Measurements from ENCODE around the gene KCNQ1. TPM values are rescaled to one million over a fixed set of nuclear protein-coding genes. Genes with fewer than 3 reads are reported as not detected.

The KCNQ1 gene
- total RNA-seq, 1 experiment from 2014 or later: 0.71 TPM

DNA sequence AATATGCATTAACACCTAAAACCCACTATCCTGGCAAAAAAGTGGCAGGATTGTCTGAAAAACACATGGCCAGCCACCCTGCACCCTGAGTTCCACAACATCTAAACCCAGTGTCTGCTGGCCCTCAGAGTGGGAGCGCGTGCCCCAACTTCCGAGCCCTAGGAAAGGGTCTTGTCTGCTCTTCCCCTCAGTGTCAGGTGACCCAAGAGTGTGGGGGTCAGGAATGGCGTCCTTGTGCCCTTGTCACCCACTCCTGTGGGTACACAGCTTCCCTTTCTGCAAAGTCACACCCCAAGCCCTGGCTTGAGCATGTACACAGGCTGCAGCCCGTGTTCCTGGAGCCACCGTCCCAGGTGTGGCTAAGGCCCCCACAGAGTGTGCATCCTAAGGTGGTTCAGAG, 373.2 kb downstream of the KCNQ1 start:
- in situ Hi-C loops (cut with HindIII; ENCODE audit: low pct_unique_long_range_greater_than_20kb, low sequenced_read_pairs): no loop called here
- no peak for DNase-seq (ENCODE audit: low read depth, low spot score)

DNA sequence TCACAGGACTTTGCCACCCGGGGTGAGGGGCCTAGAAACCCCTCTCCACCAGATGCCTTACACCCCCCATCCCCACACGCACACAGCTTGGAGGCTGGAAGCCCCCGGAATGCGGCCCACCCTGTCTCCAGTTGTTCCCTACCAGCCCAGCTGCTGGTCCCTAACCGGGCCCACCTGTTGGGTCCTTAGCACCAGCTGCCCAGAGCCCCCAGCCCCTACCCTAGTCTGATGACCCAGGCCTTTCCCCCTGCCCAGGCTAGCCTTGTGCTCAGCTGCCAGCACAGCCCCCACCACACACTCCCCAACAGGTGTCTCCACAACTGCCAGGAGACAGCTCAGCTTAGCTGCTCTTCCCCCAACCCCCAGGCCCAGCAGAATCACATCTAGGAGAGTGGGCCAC, 373.7 kb downstream of the KCNQ1 start:
- in situ Hi-C loops (cut with HindIII; ENCODE audit: low pct_unique_long_range_greater_than_20kb, low sequenced_read_pairs): no loop called here
- no peak for DNase-seq (ENCODE audit: low read depth, low spot score)

DNA sequence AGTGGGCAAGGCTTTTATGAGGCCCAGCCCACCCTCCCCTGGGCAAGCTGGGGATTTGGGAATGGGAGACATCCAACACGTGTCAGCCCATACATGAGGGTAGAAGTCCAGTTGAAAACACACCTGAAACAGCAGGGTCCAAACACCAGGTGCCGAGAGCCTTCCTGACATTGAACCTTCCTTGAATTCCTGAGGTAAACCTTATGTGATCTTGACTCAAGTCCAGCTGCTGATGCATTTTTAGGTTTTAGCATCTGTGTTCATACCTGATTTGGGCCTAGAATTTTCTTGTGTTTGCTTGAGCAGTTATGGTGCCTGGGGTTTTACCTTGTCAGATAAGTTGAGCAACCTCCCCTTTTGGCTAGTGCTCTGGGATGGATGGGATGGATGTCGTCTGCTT, 374.5 kb downstream of the KCNQ1 start:
- in situ Hi-C loops (cut with HindIII; ENCODE audit: low pct_unique_long_range_greater_than_20kb, low sequenced_read_pairs): no loop called here

DNA sequence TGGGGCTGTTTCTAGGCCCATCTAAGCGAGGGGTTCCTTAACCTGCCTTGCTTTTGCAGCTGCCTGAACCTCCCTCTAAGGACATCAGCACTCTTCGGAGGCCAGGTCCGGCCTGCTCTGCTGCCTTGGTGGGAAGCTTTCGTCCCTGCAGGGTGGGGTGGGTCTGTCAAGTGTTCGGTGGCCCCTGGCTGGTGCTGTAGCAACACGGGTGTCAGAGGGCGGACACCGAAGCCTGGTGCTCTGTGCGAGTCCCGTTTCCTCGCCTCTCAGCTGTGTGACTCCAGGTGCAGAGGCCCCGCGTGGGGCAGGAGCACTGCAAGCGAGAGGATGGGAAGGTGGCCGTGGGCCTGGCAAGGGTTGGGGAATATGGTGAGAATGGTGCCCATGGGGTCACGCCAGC, 376.2 kb downstream of the KCNQ1 start:
- in situ Hi-C loops (cut with HindIII; ENCODE audit: low pct_unique_long_range_greater_than_20kb, low sequenced_read_pairs): no loop called here
- no peak for DNase-seq (ENCODE audit: low read depth, low spot score)

More for the DNA sequence above, 374.5 kb downstream of the KCNQ1 start:
- DNase-seq (ENCODE audit: low read depth, low spot score): no peak

DNA sequence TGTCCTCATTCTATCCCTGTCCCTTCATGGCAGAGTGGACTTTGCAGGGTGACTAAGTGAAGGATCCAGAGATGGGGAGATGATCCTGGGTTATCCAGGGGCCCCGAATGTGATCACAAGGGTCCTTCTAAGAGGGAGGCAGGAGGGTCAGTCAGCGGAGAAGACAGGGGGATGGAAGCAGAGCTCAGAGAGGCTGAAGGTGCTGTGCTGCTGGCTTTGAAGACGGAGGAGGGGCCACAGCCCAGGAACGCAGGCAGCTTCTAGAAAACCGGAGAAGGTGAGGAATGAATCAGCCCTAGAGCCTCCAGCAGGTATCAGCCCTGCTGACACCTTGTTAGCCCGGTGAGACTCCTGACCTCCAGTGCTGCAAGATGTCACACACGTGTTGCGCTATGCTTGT, 377.1 kb downstream of the KCNQ1 start:
- no peak for DNase-seq (ENCODE audit: low read depth, low spot score)
- in situ Hi-C loops (cut with HindIII; ENCODE audit: low pct_unique_long_range_greater_than_20kb, low sequenced_read_pairs): no loop called here

DNA sequence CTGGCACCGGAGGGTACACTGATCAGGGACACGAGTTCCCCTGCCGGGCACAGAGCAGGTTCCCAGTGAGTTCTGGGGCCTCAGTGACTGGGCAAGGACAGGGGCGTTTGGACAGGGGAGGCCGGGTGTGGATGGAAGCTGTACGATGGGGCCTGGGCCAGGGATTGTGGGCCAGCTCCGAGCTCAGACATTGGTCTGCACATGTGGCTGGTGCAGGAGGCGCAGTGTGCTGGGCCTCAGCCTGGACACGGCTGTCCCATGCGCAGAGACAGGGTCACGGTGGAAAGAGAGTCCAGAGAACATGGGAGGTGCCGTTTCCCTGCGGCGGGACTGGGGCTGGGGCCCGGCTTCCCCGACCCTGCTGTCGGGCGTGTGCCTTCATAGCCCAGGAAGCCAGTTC, 380.0 kb downstream of the KCNQ1 start:
- DNase-seq (ENCODE audit: low read depth, low spot score): no peak
- in situ Hi-C loops (cut with HindIII; ENCODE audit: low pct_unique_long_range_greater_than_20kb, low sequenced_read_pairs): no loop called here

DNA sequence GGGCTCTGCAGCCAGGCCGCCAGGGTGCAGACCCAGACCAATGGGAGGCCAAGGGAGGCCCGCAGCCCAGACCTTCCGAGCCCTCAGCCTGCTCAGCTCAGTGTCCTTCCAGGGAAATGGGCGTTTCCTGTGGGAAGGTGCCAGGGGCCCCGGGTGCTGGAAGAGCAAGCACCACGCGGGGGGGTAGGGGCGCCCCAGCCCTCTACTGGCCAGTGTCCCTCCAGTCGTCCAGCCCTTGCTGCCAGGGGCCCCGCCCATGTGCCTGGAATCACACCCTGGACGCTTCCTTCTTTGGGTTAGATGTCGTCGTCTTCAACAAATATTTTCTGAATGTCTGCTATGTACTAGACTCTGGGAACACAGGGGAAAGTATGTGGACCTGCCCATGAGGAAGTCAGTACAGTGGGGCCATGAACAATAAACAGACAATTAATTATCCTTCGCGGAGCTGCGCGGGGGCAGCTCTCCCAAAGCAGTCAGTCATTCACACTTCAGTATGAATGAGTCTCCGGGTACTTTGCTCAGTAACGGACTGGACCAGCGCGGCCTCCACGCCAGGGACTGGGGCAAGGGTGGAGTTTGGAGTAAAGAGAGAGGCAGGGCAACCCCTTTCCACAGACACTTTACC, 380.6 kb downstream of the KCNQ1 start:
- in situ Hi-C loops (cut with HindIII; ENCODE audit: low pct_unique_long_range_greater_than_20kb, low sequenced_read_pairs): no loop called here
- DNase-seq (ENCODE audit: low read depth, low spot score): no peak

DNA sequence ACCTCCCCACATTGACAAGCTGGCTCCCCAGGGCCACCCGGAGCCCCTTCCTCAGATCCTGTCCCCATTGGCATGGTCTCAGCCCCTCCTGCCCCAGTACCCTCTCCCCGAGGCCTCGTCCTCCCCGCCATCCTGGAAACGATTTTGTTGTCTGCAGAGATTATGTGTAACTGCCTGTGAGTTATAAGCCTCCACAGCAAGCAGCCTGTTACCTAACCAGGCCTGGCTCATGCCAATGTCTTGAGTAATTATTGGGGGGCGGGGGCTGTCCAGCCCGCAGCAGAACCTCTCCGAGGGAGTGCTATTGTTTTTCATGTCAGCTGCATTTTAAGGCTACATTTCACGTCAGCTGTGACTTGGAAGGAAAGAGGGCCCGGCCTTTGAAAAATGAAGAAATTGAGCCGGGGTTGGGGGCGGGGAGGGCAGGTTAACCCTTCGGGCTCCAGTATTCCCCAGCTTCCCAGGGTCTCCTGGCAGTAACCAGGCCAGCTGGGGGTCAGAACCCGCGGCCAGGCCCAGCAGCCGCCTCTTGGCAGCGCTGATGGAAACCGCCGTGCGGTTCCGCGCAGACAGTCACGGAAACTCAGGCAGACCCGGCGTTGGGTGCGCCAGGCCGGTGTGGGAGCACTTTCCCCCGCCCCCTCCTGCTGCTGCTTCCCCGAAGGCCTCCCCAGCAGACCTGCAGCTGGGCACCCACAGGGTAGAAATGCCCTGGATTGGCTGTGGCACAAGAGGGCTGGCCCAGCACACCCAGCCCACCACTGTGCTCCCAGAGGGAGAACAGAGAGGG, 381.3 kb downstream of the KCNQ1 start:
- no peak for DNase-seq (ENCODE audit: low read depth, low spot score)
- in situ Hi-C loops (cut with HindIII; ENCODE audit: low pct_unique_long_range_greater_than_20kb, low sequenced_read_pairs): no loop called here

DNA sequence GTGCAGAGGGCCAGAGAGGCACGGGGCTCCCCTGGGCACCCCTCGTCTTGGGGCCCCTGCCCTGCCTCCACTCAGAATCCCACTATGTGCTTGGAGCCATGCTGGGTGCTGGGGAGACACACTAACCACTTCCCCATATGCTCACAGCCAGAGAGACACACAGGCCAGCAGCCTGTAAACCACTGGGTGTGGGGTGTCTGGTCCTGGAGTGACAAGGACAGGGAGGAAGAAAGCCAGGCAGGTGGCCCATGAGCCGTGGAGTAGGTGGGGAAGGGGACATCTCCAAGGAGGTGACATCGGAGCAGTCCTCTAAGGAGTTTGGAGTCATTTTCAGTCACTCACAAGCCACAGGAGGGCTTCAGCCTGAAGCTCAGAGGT, 381.9 kb downstream of the KCNQ1 start:
- DNase-seq (ENCODE audit: low read depth, low spot score): no peak
- in situ Hi-C loops (cut with HindIII; ENCODE audit: low pct_unique_long_range_greater_than_20kb, low sequenced_read_pairs): no loop called here

DNA sequence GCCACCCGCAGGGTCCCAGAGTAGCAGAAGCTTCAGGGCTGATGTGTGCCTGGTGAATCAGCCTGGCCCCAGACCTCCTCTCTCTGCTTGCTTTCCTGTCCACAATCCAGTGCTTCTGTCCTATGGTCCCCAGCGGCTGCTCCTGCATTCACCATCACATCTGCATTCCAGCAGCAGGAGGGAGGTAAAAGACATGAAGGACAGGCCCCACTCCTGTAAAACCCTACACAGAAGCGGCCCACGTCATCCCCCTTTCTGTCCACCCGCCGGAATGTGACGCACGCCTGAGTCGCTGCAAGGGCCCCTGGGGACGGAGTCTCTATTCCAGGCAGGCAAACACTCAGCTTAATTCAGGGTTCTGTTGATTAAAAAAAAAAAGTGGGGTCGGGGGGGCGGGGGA, 382.4 kb downstream of the KCNQ1 start:
- no peak for DNase-seq (ENCODE audit: low read depth, low spot score)
- in situ Hi-C loops (cut with HindIII; ENCODE audit: low pct_unique_long_range_greater_than_20kb, low sequenced_read_pairs): no loop called here

DNA sequence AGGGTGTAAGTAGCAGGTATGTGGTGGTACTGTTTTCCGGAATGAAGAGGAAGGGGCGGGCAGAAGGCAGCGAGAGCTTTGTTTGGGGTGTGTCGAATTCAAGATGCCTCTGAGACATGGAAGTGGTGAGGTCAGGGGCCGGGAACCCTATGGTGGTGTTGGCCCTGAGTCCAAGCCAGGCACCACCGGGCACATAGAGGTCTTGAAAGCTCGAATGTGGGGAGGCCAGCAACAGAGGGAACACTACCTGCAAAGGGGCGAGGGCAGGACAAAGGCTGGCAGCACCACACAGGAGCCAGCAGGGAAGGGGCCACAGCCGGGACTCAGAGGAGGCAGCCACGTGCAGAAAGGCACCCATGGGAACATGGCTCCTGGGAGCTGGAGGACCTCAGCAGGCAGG, 383.0 kb downstream of the KCNQ1 start:
- in situ Hi-C loops (cut with HindIII; ENCODE audit: low pct_unique_long_range_greater_than_20kb, low sequenced_read_pairs): no loop called here
- DNase-seq (ENCODE audit: low read depth, low spot score): no peak

DNA sequence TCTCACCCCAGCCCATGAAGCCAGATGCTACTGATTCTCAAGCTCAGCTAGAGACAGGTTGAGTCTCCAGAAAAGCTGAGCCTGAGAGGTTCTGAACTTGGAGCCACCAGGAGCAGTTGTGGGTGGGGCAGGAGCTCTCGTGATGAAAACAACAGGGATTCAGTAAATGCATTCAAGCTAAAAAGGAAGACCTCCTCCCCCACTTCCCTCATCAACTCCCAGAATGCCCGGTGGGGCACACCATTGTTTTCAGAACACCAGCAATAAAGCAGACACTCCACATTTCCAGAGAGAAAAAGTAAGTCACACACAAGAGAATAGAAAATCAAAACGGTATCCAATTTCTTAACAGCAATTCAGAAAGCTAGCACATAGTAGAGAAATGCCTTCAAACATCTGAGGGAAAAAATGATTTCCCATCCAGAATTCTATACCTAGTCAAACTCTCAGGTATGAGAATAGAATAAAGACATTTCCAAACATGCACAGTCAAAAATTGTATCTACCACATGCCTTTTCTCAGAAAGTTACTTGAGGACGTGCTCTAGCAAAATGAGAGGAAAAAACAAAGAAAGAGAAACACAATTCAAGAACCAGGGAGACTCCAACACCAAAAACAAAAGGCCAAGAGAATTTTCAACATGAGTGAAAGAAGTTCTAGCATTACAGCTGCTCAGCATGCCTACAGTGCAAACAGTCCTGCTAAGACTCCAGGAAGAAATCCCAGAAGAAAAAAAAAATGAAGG, 383.9 kb downstream of the KCNQ1 start:
- in situ Hi-C loops (cut with HindIII; ENCODE audit: low pct_unique_long_range_greater_than_20kb, low sequenced_read_pairs): no loop called here
- no peak for DNase-seq (ENCODE audit: low read depth, low spot score)

DNA sequence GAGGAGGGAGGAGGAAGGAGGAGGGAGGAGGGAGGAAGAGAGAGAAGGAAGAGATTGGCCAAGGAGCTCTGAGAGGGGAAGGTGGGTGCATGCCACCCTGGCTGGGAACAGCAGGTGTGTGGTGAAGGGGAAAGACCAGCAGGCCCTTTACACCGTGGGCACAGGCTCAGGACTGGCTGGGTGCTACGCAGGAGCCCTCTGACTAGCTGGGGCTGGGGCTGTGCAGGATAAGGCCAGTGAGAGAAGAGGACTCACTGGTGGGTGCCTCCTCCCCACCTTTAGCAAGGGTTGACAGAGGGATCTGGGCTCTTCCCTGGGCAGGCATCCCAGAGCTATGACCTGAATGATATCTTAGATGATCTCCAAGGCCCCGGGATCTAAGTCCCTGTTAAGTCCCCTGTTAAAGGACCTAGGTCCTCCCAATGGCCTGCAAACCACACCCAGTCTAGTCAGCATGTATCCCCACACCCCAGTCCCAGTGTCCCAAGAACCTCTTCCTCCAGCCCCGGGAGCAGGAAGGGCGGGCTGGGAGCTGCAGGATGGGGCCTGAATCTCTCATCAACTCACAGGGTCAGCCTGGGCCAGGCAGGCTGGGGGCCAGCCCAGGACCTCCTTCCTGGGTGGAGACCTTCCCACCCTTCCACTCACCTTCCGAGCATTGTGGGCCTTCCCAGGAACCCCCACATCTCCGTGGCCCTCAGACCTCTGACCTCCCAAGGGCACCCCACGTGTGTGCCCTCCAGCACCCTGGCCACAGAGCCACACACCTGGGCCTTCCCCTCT, 385.4 kb downstream of the KCNQ1 start:
- in situ Hi-C loops (cut with HindIII; ENCODE audit: low pct_unique_long_range_greater_than_20kb, low sequenced_read_pairs): no loop called here
- DNase-seq (ENCODE audit: low read depth, low spot score): no peak

DNA sequence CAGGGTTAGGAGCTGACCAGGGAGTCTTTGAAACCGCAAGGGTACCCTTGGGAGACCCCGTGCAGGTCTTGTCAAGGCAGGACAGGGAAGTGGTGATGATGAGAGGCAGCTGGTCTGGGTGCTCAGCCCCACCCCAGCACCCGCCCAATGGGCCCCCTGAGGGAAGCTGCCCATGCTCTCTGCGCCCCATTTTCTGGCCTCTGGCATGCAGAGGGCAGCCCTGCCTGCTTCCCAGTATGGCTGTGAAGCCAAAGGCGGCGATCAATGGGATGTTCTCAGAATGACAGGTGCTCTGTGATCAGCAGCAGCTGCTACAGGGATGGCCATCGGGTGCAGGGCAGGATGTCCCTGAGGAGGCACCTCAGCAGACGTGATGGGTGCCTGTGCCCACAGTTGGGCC, 386.1 kb downstream of the KCNQ1 start:
- in situ Hi-C loops (cut with HindIII; ENCODE audit: low pct_unique_long_range_greater_than_20kb, low sequenced_read_pairs): no loop called here

DNA sequence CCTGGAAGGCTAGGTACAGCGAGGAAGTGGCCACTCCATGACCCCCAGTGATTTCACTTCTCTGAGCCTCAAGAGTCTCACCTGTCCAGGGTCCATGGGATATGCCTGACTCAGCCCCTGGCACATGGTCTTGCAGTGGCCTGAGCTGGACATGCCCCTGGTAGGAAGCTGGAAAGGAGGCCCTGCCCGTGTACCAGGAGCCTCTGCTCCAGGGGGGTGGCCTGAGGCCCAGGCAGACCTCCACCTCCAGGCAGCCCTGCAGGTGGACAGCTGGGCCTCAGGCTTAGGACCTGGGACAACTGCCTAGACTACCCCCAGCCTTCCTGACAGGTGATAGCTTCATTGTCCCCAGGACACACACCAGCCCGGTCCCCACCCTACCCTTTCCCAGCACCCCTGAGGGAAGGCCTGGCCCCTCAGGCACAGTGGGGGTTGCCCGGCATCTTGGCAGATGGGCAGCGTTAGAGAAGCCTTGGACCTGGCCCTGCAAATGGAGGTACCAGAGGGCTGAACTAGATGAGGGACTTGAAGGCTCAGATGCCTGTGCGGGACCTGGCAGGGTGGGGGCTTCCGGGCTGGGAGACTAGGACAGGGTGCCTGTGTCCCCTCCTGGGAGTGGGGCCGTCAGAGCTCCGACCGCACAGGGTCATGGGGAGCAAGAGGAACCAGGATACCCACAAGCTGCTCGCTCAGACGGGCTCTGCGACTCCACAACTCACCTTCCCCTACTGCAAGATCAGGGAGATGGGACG, 387.1 kb downstream of the KCNQ1 start:
- DNase-seq (ENCODE audit: low read depth, low spot score): no peak
- in situ Hi-C loops (cut with HindIII; ENCODE audit: low pct_unique_long_range_greater_than_20kb, low sequenced_read_pairs): no loop called here

More for the DNA sequence above, 386.1 kb downstream of the KCNQ1 start:
- DNase-seq (ENCODE audit: low read depth, low spot score): no peak

DNA sequence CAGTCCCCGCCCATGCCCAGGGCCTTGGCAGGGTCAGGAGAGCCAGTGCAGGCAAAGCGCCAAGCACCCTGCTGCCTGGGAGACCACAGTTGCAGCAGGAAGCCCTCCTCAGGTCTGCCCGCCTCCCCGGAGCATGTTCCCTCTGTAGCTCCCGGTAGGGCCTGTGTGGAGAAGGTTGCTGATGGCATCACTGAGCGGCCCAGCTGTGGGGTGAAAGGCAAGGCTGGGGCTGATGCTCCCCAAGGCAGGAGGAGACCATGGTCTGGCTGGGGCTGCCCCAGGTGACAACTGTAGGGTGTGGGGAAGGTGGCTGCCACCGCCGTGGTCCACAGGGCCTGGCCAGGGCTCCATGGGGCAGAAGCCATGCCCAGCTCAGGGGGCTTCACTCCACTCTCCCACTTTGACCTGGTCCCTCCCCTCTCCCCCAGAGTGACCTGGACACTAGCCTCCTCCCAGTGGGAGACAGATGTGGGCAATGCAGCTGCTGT, 387.8 kb downstream of the KCNQ1 start:
- no peak for DNase-seq (ENCODE audit: low read depth, low spot score)
- in situ Hi-C loops (cut with HindIII; ENCODE audit: low pct_unique_long_range_greater_than_20kb, low sequenced_read_pairs): no loop called here

DNA sequence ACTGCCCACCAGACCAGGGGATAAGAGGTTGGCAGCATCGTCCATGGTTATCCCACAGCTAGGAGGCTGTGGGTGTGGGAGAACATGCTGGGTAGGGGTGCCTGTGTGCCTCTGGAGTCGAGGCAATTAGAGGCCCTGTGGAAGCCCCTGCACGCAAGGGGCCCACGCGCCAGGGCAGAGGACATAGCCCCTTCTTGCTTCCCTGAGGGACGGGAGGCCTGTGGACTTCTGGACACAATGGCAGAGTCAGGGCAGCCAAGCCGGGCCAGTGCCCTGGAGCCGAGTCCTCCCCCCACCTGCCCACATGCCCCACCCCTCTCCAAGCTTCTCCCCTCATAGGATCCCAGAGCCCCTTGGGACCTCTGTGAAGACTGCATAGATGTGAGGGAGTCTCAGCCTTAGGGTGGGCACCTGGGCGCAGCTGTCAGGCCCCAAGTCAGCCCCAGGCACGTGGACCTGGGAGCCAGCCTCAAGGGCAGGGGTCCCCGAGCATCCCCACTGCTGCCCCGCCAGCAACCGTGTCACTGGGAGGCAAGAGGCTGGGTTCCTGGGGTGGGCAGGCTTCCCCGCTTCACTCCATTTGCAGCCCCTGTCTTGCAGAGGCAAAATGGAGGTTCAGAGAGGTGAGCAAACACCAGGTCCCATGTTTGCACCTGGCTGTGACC, 388.4 kb downstream of the KCNQ1 start:
- in situ Hi-C loops (cut with HindIII; ENCODE audit: low pct_unique_long_range_greater_than_20kb, low sequenced_read_pairs): no loop called here
- DNase-seq (ENCODE audit: low read depth, low spot score): no peak

Measured in SK-MEL-5 (cell line).